ENCODE data around the gene KRT32.

DNA sequence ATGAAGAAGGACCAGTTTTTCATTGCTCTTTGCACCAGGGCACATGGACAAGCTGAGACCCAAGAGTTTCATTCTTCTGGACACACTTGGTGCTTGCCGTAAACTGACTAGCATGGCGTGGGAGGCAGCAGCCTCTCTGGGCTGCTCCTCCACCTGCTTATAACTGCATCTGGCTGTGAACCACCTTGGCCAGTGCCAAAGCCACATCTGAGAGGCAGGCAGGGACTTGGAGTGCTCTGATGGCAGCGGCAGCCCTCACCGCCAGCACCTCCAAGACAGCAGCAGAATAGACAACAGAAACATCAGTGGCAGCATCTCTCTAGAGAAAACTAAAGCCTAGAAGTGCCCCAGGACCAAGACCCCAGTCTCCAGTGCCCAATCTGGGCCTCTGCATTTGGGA is 47.5 kb downstream of the KRT32 start:
- TF ChIP-seq, protein P1, sequence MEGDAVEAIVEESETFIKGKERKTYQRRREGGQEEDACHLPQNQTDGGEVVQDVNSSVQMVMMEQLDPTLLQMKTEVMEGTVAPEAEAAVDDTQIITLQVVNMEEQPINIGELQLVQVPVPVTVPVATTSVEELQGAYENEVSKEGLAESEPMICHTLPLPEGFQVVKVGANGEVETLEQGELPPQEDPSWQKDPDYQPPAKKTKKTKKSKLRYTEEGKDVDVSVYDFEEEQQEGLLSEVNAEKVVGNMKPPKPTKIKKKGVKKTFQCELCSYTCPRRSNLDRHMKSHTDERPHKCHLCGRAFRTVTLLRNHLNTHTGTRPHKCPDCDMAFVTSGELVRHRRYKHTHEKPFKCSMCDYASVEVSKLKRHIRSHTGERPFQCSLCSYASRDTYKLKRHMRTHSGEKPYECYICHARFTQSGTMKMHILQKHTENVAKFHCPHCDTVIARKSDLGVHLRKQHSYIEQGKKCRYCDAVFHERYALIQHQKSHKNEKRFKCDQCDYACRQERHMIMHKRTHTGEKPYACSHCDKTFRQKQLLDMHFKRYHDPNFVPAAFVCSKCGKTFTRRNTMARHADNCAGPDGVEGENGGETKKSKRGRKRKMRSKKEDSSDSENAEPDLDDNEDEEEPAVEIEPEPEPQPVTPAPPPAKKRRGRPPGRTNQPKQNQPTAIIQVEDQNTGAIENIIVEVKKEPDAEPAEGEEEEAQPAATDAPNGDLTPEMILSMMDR (IDR thresholded peaks at IDR 0.05), result no peak
- no peak for TF ChIP-seq POLR2A (IDR thresholded peaks at IDR 0.05)

Measured in esophagus squamous epithelium (tissue), 4 donors.